VCaP (cell line): ENCODE results near the gene NPSR1.

Experiments
- H3K27ac ChIP-seq: fragments of 450-650 bp; 2 replicates; pipeline ENCODE4 v1.5.1; 2017
- TF ChIP-seq, protein P1 (sequence below): fragments of 450-650 bp; conservative IDR thresholded peaks from 2 replicates; pipeline ENCODE4 v1.5.1; 2017; ENCODE audit warnings: mild to moderate bottlenecking, moderate library complexity

Gene NPSR1

DNA sequence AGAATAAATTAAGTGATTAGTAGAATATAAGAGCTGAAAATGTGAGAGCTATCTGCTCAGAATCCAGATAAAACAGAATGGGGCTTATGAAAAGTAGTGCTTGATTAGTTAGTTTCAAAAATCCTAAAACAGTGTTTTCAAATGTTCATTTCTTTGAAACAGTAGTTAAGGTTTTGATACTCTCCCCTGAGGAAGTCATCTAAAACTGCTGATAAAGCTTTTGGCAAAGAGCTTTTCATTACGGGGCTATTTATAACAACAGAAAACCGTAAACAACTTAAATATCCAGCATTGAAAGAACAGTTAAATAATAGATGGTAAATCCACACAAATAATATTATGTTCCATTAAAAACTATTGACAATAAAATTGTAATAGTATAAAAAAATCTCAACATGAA is 77.5 kb downstream of the NPSR1 start:
- no peak overlapping the region for H3K27ac ChIP-seq

DNA sequence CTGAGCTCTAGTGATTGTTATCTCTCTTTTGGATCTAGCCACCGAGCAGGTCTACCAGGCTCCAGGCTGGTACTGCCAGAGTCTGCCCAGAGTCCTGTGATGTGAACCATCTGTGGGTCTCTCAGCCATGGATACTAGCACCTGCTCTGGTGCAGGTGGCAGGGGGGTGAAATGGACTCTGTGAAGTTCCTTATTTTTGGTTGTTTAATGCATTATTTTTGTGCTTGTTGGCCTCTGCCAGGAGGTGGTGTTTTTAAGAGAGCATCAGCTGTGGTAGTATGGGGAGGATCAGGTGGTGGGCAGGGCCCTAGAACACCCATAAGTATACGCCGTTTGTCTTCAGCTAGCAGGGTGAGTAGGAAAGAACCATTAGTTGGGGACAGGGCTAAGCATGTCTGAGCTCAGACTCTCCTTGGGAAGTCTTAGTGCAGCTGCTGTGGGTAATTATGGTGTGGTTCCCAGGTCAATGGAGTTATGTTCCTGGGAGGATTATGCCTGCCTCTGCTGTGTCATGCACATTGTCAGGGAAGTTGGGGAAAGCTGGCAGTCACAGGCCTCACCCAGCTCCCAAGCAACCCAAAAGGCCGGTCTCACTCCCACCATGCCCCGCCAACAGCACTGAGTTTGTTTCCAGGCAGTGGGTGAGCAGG is 81.8 kb downstream of the NPSR1 start:
- TF ChIP-seq, protein P1, sequence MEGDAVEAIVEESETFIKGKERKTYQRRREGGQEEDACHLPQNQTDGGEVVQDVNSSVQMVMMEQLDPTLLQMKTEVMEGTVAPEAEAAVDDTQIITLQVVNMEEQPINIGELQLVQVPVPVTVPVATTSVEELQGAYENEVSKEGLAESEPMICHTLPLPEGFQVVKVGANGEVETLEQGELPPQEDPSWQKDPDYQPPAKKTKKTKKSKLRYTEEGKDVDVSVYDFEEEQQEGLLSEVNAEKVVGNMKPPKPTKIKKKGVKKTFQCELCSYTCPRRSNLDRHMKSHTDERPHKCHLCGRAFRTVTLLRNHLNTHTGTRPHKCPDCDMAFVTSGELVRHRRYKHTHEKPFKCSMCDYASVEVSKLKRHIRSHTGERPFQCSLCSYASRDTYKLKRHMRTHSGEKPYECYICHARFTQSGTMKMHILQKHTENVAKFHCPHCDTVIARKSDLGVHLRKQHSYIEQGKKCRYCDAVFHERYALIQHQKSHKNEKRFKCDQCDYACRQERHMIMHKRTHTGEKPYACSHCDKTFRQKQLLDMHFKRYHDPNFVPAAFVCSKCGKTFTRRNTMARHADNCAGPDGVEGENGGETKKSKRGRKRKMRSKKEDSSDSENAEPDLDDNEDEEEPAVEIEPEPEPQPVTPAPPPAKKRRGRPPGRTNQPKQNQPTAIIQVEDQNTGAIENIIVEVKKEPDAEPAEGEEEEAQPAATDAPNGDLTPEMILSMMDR: no peak

More for the DNA sequence above, 77.5 kb downstream of the NPSR1 start:
- TF ChIP-seq, protein P1: no peak

DNA sequence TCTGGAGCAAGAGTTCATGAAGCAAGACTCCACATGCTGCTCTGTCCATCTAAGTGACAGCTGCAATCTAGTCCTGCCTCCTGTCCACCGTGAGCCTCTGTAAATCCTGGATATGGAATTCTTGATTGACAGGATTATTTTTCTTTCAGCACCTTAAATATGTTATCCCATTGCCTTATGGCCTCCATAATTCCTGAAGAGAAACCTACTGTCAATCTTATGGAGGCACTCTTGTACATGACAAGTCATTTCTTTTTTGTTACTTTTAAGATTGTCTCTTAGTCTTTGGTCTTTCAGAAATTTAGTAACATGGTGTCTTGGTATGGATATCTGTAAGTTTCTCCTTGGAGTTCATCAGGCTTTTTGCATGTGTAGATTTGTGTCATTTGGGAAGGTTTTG is 82.8 kb downstream of the NPSR1 start:
- no peak overlapping the region for H3K27ac ChIP-seq
- TF ChIP-seq, protein P1: no peak

More for the DNA sequence above, 81.8 kb downstream of the NPSR1 start:
- no peak overlapping the region for H3K27ac ChIP-seq

GRCh38 chr7:34747176-34747781 is 89.3 kb downstream of the NPSR1 start:
- H3K27ac ChIP-seq: peak overlapping the region; percentile 81
- TF ChIP-seq, protein P1: no peak

DNA sequence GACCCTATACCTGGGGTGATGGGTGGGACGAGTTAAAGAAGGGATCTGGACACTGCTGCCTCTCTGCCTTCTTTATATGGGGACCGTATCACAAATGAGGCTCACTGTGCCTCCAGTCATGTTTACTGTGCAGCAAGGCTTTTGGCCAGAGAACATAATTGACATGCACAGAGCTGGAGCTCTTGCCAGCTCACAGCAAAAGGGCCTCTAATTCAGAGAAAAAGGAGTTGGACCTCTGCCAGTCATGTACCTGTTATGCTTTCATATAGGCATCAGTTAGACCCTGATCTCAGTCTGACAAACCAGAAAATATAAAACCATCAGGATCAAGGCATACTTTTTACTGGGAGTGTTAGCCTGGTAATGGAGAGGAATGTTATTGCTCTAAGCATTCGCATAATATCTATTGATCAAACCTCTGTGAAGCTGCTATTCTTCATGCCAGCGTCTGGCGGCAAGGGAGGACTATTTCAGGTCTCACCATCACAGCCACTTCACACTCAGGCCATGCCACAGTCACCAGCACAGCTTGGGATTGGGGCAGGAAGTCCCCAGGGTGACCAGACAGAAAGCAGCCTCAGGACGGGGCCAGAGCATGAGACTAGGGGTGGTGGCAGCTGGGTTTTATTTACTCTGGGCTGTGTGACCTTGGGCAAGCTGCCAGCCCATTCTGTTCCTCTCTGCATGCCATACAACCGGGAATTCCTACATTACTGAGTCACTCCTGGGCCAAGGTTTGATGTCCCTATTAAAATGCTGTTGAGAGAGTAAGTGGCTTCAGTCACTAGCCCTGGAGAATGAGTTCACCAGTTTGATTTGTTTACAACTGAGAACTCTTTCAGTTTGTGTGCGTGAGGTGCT is 90.1 kb downstream of the NPSR1 start:
- TF ChIP-seq, protein P1: no peak
- peak overlapping the region; percentile 81 for H3K27ac ChIP-seq

DNA sequence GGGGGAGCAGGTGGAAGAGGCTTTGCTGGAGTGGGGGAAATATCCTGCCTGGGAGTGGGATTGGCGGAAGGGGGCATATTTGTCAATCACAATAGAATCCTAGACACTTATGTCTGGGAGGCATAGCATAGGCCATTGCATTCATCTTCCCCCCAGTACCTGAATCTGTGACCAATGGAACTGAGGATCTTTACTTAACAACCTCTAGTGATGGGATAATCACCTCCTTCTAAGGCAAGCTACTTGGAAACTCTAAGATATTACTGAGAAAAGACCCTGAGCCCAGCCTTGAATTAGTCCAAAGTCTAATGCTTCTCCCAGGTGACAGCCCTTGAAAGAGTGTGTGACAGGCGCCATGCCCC is 90.7 kb downstream of the NPSR1 start:
- H3K27ac ChIP-seq: peak overlapping the region; percentile 81
- TF ChIP-seq, protein P1: no peak

DNA sequence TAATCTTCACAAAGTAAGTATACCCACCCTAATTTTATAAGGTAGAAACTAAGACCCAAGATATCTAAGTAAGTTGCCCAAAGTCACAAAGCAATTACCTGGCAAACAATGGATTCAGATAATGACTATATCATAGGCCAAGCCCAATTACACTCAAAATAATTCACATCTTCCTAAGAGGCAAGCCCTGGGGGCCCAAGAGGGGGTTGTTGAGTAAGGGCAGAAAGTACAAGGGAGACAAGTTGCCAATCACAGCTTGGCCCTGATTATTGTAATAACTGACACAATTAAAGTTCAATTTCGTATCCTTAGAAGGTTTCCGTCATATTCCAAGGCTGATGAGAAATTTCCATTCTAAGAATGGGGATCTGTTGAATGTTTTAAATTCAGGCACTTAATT is 91.4 kb downstream of the NPSR1 start:
- TF ChIP-seq, protein P1: no peak
- H3K27ac ChIP-seq: peak overlapping the region; percentile 81
